ENCODE data around the gene GARIN5B.
"Not testable (repeated sequence)": the region's sequence is repeated elsewhere in the genome, so short reads cannot be mapped to it uniquely, and the experiment has no call there.

GARIN5B gene

GRCh38 chr19:55362990-55363716, at the start of gene GARIN5B:
Gene GARIN5B, minus strand, starts transcription at chr19:55363260. Its CDS starts 194 bp downstream, at chr19:55363066.
- DNase-seq (ENCODE audit: low spot score): no peak

GRCh38 chr19:55410168-55410567, 47.1 kb upstream of the GARIN5B start:
- DNase-seq (ENCODE audit: low spot score): no peak

DNA sequence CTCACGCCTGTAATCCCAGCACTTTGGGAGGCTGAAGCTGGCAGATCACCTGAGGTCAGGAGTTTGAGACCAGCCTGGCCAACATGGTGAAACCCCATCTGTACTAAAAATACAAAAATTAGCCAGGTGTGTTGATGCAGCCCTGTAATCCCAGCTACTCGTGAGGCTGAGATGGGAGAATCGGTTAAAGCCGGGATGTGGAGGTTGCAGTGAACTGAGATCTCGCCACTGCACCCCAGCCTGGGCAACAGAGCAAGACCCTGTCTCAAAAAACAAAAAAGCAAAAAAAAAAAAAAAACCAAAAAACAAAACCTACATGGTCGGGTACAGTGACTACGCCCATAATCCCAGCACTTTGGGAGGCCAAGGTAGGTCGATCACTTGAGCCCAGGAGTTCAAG, 46.1 kb upstream of the GARIN5B start:
- DNase-seq (ENCODE audit: low spot score): not testable (repeated sequence)

DNA sequence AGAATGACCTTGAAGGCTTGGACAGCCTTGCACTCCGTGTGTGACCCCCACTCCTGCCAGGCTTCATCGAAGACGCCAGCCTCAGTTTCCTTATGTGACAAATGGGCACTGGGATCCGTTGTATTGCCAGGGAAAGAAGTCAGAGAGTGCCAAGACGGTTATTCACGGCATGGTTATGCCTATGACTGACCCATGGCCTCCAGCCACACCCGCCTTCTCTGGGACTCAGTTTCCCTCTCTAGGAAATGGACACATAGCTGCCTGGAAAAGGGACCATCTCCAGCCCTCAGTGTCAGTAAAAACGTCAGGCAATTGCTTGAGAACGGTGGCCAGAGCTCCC, 45.4 kb upstream of the GARIN5B start:
- DNase-seq (ENCODE audit: low spot score): no peak

GRCh38 chr19:55407800-55408532, 44.9 kb upstream of the GARIN5B start:
- DNase-seq (ENCODE audit: low spot score): peak; percentile 99

GRCh38 chr19:55407550-55407799, 44.4 kb upstream of the GARIN5B start, which contains the start of gene UBE2S:
Gene UBE2S, minus strand, starts transcription at chr19:55407788. Its CDS starts 199 bp downstream, at chr19:55407589.
- not testable (repeated sequence) for DNase-seq (ENCODE audit: low spot score)

GRCh38 chr19:55406826-55407549, 43.9 kb upstream of the GARIN5B start:
- DNase-seq (ENCODE audit: low spot score): peak; percentile 65

DNA sequence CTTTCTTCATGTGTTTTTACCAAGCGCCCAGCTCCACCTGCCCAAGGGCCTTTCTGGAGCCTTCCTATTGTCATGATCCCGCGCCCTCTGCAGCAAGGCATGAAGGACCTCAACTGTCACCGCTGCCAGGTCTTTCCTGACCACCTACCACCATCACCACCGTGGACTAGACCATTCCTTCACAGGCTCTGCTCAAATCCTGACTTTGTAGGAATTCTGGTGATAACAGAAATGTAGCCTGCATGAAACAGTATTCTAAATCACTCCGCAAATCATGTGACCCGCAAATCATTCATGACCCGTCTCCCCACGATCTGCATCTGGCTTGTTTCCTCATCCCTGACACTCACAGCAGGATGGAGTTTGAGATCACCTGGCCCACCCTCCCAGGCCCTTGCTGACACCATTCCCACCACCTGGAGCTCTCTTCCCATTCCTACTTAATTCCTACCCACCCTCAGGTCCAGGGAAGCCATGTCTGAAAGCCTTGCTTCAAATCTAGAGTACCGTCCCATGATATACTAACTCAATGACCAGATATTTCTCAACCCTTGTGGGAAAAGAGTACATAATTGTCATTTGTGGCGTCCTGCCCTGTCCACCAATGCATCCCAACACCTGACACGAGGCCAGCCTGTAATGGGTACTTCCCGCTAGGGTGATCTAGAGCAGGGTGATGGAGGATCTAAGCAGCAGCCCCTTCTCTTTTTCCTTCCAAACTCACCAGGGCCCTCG, 43.2 kb upstream of the GARIN5B start:
- DNase-seq (ENCODE audit: low spot score): no peak

GRCh38 chr19:55405638-55406037, 42.6 kb upstream of the GARIN5B start:
- DNase-seq (ENCODE audit: low spot score): no peak

DNA sequence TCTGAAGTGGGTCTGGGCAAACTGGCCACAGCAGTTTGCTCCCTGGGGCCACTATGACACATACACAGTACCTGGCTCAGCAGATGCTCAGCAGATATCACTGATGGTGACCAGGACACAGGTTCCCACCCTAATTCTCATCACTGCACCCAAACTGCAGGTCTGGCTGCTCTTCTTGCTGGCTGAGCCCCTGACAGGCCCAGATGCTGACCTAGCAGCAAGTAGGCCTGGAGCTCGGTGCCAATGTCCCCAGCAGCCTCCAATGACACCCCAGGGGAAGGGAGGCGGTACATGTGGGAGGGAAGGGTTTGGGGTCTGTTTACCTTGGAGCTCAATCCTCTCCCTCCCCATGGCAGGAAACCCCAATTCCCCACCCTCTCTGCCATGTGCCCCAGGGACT, 39.4 kb upstream of the GARIN5B start:
- no peak for DNase-seq (ENCODE audit: low spot score)

GRCh38 chr19:55401390-55401789, 38.3 kb upstream of the GARIN5B start:
- not testable (repeated sequence) for DNase-seq (ENCODE audit: low spot score)

GRCh38 chr19:55400281-55401087, 37.4 kb upstream of the GARIN5B start:
- peak; percentile 62 for DNase-seq (ENCODE audit: low spot score)

- no peak for DNase-seq (ENCODE audit: low spot score)
These were observed 35.3 kb upstream of the GARIN5B start for GRCh38 chr19:55398200-55398925.

- no peak for DNase-seq (ENCODE audit: low spot score)
These were observed 30.0 kb upstream of the GARIN5B start for GRCh38 chr19:55392820-55393761.

DNA sequence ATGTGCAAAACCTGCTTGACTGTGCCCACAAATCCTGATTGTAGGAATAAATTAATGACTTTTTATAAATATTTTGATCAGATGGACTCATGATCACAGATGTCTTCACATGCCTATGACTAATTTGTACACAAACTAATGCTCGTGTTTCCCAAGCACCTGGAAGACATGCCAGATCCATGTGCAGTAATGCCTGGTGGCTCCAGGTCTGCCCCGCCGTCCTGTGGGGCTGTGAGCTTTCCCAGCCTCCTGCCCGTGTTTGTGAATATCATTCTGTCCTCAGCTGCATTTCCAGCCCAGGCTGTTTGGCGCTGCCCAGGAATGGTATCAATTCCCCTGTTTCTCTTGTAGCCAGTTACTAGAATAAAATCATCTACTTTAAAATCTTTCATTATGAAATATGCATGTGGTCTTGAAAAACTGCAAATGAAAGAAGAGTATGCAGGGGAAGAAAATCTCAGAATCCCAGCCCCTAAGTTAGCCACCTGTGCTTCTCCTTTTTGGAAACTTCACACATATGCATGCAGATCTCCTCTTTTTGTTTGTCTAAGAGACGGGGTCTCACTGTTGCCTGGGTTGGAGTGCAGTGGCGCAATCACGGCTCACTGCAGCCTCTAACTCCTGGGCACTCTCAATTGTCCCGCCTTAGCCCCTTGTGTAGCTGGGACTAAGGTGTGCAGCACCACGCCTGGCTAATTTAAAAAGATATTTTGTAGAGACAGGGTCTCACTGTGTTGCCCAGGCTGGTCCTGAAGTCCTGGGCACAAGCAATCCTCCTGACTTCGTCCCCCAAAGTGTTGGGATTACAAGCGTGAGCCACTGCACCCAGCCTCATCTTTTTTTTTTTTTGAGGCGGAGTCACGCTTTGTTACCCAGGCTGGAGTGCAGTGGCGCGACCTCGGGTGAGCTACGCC, 28.9 kb upstream of the GARIN5B start:
- DNase-seq (ENCODE audit: low spot score): no peak

DNA sequence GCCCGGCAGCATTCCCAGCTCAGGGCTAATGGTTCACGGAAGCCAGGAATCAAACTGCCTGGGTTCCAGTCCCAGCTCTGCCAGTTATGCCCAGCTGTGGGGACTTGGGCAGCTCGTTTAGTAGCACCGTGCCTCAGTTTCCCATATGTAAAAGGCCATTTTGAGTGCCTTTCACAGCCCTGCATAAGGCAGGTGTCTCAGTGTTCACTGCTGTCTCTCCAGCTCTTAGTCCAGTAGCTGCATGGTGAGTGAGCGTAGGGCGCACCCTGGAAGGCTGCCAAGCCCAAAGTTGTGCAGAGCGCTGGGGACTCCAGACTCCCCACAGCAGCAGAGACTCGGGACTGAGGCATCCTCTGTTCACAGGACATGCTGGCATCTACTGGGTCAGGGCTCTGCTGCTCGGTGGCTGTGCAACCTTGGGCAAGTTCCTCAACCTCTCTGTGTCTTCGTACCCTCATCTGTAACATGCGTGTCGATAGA, 28.2 kb upstream of the GARIN5B start:
- DNase-seq (ENCODE audit: low spot score): no peak

DNA sequence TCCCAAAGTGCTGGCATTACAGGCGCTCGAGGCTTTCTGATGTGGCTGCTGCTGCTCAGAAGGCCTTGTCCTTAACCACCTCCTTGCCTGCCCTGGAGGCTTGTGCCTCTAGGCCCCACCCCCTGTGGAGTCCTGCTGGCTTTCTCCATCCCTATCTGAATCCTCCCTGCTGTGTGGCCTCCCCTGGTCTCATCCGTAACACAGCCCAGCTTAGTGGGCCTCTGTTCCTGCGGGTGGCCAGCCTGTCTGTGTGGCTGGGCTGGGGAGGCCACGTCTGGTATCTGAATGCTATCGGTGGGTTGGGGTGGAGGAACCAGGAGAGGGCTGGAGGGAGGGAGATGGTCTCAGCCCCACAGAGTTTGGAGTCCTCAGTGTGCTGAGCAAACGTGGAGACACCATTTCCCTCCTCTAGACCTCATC, 27.4 kb upstream of the GARIN5B start:
- DNase-seq (ENCODE audit: low spot score): no peak
